ENCODE results near the gene ROCK2. TPM values are rescaled to one million over a fixed set of nuclear protein-coding genes. Genes with fewer than 3 reads are reported as not detected.

The ROCK2 gene
- polyA plus RNA-seq, 1 donor (not counting 4 experiments of a cell fraction or from before 2014, with no cell fraction given): 12.6 TPM

DNA sequence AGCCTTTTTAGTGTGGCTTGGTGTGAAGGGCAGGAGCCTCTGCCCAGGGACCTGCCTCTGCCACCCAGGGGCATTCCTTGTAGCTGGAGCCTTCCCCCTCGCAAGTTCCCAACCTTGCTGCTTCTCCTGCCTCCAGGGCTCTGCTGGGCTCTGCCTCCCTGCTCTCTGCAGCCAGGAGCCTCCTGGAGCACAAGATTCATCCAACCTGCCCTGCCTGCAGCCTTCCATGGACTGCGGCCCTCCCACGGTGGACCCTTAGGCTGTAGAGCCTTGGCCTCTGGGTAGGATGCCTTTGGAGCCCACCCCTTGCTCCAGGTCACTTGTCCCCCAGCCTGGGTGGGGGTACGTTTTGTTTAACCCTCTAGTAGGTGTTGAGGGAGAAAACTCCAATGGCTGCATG is 186.7 kb downstream of the ROCK2 start:
- Histone ChIP-seq H4K20me1 (ENCODE audit: control insufficient read depth, extremely low read depth, insufficient read depth, low read length) (no peaks in the 10 kb centered on the region), H3K4me1 (ENCODE audit: control insufficient read depth, extremely low read depth, insufficient read depth, low read length) (peaks cover 9% of the 10 kb centered on the region), H3K9me1 (ENCODE audit: control insufficient read depth, extremely low read depth, insufficient read depth, low read length) (no peaks in the 10 kb centered on the region), H3K27me3 (ENCODE audit: control insufficient read depth, extremely low read depth, insufficient read depth, low read length) (no peaks in the 10 kb centered on the region), H3K4me3 (ENCODE audit: control insufficient read depth in 2 of 3, extremely low read depth in 1 of 3, insufficient read depth in 2 of 3, low read depth in 1 of 3, low read length in 3 of 3) (no peak overlapping the region), H3K9ac (ENCODE audit: control insufficient read depth, extremely low read depth, insufficient read depth, low read length) (no peak overlapping the region), H3K4me2 (ENCODE audit: control insufficient read depth, extremely low read depth, insufficient read depth, low read depth, low read length) (no peak overlapping the region), H3K9me3 (ENCODE audit: control insufficient read depth, low read depth, low read length) (no peaks in the 10 kb centered on the region), H3K79me2 (ENCODE audit: control insufficient read depth, insufficient read depth, low read length) (no peaks in the 10 kb centered on the region), H3K27ac (ENCODE audit: control insufficient read depth, insufficient read depth, low read length) (no peak overlapping the region), H3K36me3 (ENCODE audit: control insufficient read depth in 2 of 2, extremely low read depth in 1 of 2, insufficient read depth in 2 of 2, low read length in 2 of 2) (no peaks in the 10 kb centered on the region), H2AFZ (ENCODE audit: control insufficient read depth, low read length) (no peak overlapping the region)
- dilution Hi-C loops (cut with MboI; ENCODE audit: extremely low pct_ligation_motif_present, low sequenced_read_pairs): no loop called here
- FAIRE-seq: no peak
- DNase-seq (ENCODE audit: low read depth, low spot score): no peak
- TF ChIP-seq, protein P1, sequence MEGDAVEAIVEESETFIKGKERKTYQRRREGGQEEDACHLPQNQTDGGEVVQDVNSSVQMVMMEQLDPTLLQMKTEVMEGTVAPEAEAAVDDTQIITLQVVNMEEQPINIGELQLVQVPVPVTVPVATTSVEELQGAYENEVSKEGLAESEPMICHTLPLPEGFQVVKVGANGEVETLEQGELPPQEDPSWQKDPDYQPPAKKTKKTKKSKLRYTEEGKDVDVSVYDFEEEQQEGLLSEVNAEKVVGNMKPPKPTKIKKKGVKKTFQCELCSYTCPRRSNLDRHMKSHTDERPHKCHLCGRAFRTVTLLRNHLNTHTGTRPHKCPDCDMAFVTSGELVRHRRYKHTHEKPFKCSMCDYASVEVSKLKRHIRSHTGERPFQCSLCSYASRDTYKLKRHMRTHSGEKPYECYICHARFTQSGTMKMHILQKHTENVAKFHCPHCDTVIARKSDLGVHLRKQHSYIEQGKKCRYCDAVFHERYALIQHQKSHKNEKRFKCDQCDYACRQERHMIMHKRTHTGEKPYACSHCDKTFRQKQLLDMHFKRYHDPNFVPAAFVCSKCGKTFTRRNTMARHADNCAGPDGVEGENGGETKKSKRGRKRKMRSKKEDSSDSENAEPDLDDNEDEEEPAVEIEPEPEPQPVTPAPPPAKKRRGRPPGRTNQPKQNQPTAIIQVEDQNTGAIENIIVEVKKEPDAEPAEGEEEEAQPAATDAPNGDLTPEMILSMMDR (optimal IDR thresholded peaks at IDR 0.05 in 1 of 3, IDR thresholded peaks at IDR 0.05 in 1 of 3, conservative IDR thresholded peaks at IDR 0.05 in 1 of 3; ENCODE audit: extremely low read depth in 1 of 3, insufficient read depth in 2 of 3, low read length in 3 of 3): no peak

DNA sequence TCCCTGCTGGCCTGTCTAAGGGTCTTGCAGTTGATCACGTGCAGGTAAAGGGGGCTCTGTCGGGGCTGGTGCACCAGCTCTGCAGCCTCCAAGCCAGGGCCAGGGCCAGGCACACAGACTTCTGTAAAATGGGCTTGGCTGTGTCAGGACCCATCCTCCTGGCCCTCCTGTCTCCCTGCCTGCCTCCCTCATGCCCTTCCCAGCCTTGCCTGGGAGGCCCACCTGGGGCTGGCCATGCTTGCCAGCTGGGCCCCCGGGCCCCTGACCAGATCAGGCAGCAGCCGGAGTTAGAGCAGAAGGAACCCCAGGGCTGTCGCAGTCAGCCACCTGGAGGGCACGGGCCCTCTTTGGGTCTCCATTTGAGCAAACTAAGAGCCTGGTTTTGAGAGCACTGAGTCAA is 187.1 kb downstream of the ROCK2 start:
- Histone ChIP-seq H3K36me3 (ENCODE audit: control insufficient read depth in 2 of 2, extremely low read depth in 1 of 2, insufficient read depth in 2 of 2, low read length in 2 of 2) (no peaks in the 10 kb centered on the region), H3K27ac (ENCODE audit: control insufficient read depth, insufficient read depth, low read length) (no peak overlapping the region), H3K4me3 (ENCODE audit: control insufficient read depth in 2 of 3, extremely low read depth in 1 of 3, insufficient read depth in 2 of 3, low read depth in 1 of 3, low read length in 3 of 3) (no peak overlapping the region), H4K20me1 (ENCODE audit: control insufficient read depth, extremely low read depth, insufficient read depth, low read length) (no peaks in the 10 kb centered on the region), H3K79me2 (ENCODE audit: control insufficient read depth, insufficient read depth, low read length) (no peaks in the 10 kb centered on the region), H3K9me3 (ENCODE audit: control insufficient read depth, low read depth, low read length) (no peaks in the 10 kb centered on the region), H3K4me2 (ENCODE audit: control insufficient read depth, extremely low read depth, insufficient read depth, low read depth, low read length) (no peak overlapping the region), H3K9ac (ENCODE audit: control insufficient read depth, extremely low read depth, insufficient read depth, low read length) (no peak overlapping the region), H3K9me1 (ENCODE audit: control insufficient read depth, extremely low read depth, insufficient read depth, low read length) (no peaks in the 10 kb centered on the region), H2AFZ (ENCODE audit: control insufficient read depth, low read length) (no peak overlapping the region), H3K27me3 (ENCODE audit: control insufficient read depth, extremely low read depth, insufficient read depth, low read length) (no peaks in the 10 kb centered on the region), H3K4me1 (ENCODE audit: control insufficient read depth, extremely low read depth, insufficient read depth, low read length) (peaks cover 9% of the 10 kb centered on the region)
- DNase-seq (ENCODE audit: low read depth, low spot score): no peak
- no peak for TF ChIP-seq EZH2 (IDR thresholded peaks at IDR 0.05; ENCODE audit: low read length)
- TF ChIP-seq, protein P1 (optimal IDR thresholded peaks at IDR 0.05 in 1 of 3, IDR thresholded peaks at IDR 0.05 in 1 of 3, conservative IDR thresholded peaks at IDR 0.05 in 1 of 3; ENCODE audit: extremely low read depth in 1 of 3, insufficient read depth in 2 of 3, low read length in 3 of 3): no peak
- dilution Hi-C loops (cut with MboI; ENCODE audit: extremely low pct_ligation_motif_present, low sequenced_read_pairs): no loop called here
- FAIRE-seq: no peak
